LNCAP (cell line): ENCODE data around the gene RRP9.

Experiments
- TF ChIP-seq, protein P1 (sequence below): fragments of 450-650 bp; IDR thresholded peaks from 2 replicates; pipeline ENCODE4 v1.5.1; 2017; ENCODE audit warnings: mild to moderate bottlenecking

Gene RRP9

DNA sequence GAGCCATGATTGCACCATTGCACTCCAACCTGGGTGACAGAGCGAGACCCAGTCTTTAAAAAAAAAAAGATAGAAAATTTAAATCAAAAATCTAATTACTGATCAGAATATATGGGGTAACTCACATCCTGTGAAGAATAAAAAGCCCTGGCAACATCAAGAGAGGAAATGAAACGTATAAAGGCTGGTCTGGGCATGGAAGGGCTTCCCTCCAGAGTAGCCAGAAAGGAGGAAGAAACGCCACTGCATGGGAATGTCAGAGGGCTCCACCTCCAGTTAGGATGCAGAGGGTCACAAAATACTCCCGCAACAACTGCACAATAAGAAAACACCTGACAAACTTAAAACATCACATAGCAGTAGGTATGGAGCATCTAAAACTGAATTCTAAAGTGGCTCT, 33.7 kb downstream of the RRP9 start:
- TF ChIP-seq, protein P1, sequence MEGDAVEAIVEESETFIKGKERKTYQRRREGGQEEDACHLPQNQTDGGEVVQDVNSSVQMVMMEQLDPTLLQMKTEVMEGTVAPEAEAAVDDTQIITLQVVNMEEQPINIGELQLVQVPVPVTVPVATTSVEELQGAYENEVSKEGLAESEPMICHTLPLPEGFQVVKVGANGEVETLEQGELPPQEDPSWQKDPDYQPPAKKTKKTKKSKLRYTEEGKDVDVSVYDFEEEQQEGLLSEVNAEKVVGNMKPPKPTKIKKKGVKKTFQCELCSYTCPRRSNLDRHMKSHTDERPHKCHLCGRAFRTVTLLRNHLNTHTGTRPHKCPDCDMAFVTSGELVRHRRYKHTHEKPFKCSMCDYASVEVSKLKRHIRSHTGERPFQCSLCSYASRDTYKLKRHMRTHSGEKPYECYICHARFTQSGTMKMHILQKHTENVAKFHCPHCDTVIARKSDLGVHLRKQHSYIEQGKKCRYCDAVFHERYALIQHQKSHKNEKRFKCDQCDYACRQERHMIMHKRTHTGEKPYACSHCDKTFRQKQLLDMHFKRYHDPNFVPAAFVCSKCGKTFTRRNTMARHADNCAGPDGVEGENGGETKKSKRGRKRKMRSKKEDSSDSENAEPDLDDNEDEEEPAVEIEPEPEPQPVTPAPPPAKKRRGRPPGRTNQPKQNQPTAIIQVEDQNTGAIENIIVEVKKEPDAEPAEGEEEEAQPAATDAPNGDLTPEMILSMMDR, result no peak

DNA sequence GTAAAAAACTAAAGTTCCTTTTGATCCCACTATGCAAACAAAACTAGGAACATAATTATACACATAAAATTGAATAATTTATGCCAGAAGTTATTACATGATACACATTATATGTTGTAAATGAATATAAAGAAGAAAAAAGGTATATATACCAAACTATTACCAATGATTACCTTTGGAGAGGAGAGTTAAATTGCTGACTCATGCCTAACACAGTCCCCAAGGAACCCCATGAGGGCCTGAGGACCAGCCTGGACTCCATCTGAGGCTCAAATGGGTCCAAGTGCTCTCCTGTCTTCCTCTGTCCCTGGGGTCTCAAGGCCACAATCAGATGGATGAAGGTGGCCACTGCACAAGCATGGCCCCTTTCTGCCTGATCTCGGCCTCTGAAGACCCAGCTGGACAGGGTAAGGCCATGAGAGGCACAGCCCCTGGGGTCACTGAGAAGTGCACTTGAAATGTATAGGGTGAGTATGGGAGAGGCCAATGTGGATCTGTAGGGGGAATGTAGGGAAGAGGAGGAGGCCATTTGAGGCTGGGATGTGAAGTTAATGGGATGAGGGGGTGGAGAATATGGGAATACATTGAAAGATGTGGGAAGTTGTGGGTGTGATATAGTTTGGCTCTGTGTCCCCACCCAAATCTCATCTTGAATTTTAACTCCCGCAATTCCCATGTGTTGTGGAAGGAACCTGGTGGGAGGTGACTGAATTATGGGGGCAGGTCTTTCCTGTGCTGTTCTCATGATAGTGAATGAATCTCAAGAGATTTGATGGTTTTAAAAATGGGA, 37.5 kb downstream of the RRP9 start:
- TF ChIP-seq, protein P1, result no peak

DNA sequence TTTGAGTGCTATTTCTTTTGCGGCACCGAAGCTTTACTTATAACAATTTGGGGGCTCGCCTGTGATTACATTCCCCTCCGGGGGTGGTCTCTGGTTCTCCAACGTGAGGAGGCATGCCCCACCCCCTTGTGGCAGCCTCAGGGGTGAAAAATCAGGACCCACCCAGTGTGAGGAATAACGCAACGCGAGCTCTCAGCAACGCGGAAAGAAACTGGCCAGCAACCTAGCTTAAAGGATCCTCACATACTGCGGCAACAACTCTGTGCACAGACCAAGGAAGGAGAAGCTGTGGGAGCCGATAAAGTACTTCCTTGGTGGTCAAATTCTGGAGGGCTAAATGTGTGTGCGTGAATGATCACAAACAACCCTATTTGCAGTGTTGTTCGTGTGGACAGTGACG, 44.3 kb downstream of the RRP9 start:
- TF ChIP-seq, protein P1, result no peak

DNA sequence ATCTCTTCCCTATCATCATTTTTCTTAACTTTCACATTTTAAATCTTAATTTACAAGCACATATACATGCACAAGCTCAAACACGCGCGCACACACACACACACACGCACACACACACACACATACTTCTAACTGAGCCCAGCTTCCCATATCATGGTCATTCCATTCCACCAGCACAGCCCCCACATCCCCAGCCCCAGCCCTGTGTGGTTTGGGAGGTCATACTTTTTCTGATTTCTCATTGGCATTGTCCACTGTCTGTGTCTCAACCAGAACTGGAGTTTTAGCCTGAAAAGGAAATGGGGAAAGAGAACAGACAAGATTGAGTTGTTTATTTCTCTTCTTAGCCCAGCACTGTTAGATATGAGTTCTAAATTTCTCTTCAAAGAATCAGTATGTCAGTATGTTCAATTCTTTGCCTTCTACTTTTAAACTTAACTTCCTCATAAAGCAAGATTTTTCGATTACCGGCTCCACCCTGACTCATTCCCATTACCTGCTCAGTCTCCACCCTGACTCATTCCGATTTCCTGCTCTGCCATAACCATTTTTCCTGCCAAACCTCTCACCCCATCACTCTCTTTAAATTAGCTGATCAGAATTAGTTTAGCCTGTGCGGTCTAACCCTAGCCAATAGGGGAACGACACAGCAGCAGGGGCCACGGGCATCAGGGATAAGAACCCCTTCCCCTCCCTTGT, 44.9 kb downstream of the RRP9 start:
- TF ChIP-seq, protein P1, result no peak

DNA sequence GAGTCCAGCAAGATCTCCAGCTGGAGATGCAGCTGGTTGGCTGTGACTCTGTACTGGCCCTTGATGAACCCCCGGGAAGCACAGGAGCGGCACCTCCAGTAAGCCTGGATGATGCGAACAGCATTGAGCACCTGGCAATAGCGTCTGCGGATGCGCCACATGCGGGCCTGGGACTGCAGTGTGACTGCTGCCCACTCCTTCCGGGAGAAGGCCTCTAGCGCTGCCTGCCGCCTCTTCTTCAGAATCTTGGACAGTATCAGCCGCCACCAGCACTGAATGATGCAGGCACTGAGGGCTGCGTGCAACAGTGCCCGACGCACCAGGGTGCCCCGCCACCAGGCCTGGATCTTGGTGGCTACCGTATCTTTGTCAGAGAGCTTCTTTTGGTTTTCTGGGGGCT, 46.8 kb downstream of the RRP9 start:
- TF ChIP-seq, protein P1, result no peak

DNA sequence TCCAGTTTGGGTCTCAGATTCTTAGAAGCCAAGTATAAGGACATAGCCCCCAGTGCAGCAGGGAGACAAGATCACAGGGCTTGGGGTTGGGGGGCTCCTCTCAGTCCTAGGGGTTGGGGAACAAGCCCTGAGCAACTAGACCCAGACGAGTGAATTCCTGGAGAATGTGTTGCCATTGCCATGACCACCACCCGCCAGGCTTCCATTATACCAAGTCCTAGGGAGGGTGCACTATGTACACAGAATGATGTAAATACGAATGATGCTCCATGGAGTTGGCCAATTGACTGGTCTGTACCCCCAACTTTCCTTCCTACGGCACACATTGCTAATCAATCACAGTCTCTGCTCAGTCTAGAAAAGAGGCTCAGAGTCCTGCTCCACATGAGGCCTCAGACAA, 47.3 kb downstream of the RRP9 start:
- TF ChIP-seq, protein P1, result no peak

DNA sequence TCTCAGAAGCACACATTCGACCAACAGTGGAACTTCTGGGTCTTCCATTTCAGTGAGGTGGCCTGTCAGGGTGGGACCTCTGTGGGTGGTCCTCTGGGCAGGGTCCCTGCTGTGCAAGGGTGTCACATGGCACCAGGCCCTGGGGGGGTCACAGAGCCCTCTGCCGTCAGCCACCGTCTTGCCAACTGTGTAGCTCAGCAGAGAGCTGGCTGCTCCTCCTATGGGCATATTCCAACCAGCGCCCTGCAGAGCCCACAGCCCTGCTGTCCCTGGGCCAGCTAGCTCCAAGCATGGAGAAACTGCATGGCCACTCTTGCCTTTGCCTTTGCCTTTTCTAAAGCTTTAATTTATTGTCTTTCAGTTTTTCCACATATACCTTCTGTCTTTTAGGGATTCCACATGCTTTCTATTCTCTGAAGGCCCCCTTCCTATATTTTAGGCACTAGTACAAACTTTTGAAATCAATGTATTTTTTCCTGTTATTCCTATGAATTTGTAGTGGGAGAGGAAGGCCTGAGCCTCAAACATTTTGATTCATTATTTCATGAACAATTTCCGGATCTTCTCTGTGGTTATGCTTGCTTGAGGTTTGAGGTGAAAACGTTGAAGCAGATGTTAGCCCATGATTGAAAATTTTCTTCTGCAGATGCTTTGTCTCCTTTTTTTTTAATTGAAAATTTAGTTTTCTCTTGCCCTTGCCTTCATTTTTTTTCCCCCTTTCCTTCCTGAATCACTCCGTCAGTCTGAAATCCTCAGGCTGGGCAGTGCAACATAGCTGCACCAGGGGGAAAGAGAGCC, 50.3 kb downstream of the RRP9 start:
- TF ChIP-seq, protein P1, result no peak
